CD4-positive, alpha-beta T cell treated with Interleukin-12 subunit alpha and Interleukin-12 subunit beta, for 1 hour (primary cell): Measurements from ENCODE around the gene PTPRB.
A peak's percentile ranks its signal among the peaks of the same experiment; 100 is the strongest.

Source experiments
- DNase-seq: peaks from one replicate; pipeline ENCODE4 v3.0.0-alpha.2; 2020

The PTPRB gene

GRCh38 chr12:70637303-70638085, at the start of gene PTPRB:
TSS of gene PTPRB (minus strand) at chr12:70637429. CDS start at chr12:70637395, 34 bp downstream.
- DNase-seq = no peak

GRCh38 chr12:70686907-70687306, 49.7 kb upstream of the PTPRB start:
- DNase-seq = no peak

DNA sequence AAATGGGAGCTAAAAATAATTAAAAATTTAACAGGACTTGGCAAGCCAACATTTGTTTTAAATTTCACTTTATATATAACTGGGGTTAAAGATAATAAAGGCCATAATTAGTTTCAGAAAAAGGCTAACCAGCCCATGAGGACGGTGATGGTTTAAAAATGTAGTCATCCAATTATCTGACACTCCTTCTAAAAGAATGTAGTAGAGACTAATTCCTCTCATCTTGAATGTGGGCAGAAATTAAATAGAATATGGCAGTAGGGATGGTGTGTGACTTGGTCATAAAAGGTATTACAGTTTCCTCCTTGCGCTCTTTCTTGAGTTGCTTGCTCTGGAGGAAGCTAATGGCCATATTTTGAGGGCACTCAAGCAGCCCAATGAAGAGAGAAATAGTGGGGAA, 49.1 kb upstream of the PTPRB start:
- no peak for DNase-seq

DNA sequence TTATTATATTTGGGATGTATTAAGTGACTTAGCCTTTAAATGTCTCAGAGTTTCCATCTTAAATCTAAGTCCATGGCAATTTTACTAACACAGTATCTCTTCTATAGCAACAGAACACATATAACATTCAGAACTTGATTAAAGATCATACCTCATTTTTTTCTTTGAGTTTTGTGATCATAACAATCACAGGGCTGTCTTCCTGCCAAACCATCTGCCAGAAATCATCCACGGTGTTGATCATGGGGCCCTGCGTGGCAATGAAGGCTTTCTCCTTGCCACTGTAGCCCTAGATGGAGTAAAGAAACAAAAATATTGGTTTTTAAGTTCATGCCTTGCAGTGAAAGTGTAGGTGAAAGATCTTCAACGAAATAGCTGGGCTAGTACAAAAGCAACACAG, 46.7 kb upstream of the PTPRB start:
- DNase-seq = no peak

- DNase-seq = no peak
These were observed 34.5 kb upstream of the PTPRB start for GRCh38 chr12:70671698-70672097.

DNA sequence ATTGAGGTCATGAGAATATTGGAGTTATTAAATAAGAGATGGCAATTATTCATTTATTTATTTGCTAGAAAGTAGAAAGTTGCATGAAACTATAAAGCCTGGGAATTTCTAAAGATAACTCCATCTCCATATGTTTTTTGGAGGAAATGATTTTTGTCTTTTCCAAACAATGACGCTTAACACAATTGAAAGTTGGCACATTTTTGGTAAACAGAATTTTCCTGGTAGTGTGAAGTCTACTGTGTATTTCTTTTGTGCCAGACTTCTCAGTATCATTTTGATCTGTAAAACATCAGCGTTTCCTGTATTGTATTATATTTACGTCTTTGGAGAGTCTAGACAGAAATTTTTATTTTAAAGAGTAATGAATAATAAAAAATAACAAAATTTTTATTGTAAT, 33.7 kb upstream of the PTPRB start:
- no peak for DNase-seq

GRCh38 chr12:70667253-70667652, 30.0 kb upstream of the PTPRB start:
- DNase-seq = no peak

- DNase-seq = no peak
These were observed 29.1 kb upstream of the PTPRB start for GRCh38 chr12:70666364-70666763.

DNA sequence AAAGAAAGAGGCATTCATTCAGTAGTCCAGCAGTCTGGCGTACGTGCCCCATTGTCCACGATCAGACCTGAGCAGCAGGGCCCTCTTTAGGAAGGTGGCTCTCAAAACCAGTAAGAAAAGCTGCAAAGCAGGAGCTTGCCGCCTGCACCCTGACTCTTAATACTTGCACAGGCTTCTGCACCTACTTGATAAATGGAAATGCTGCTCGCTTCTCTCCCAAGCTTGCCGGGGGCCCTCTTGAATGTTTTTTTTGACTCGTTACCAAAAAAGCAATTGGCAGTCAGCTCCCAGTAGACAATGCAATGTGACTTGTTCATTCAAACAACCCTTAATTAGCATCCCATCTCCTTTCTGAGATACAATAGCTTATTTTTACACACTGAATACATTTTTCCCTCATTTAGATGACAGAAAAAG, 27.2 kb upstream of the PTPRB start:
- no peak for DNase-seq

- no peak for DNase-seq
These were observed 26.6 kb upstream of the PTPRB start for GRCh38 chr12:70663838-70664237.

GRCh38 chr12:70661466-70662161, 24.4 kb upstream of the PTPRB start:
- DNase-seq = no peak

DNA sequence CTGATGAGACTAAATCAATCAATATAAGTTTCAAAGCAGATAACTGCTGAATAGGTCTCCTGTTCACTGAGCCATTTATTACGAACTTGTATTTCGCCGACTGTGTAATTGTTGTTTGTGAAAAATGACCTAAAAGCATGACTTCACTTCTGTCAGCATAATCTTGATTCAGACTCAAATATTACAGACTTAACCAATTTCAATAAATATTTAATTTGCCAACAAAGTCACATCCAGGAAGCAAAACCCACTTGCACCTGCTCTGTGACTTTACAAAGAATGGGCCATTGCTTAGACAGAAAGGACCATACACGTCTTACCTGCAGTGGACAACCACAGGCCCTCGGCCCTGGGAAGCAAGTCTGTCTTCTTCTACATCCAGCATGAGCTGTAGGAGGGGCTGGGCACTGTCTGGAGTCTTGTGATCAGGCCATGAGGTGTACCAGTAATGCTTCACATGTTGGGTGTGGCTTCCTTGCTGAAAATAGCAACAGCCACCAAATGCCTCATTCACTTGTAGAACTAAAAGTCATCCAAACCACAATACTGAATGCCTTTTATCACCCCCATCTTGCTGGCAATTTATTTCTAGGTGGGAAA, 23.5 kb upstream of the PTPRB start:
- DNase-seq = peak; percentile 5

- no peak for DNase-seq
These were observed 22.9 kb upstream of the PTPRB start for GRCh38 chr12:70660002-70660604.

- no peak for DNase-seq
These were observed 21.9 kb upstream of the PTPRB start for GRCh38 chr12:70659077-70659606.

GRCh38 chr12:70657616-70658286, 20.5 kb upstream of the PTPRB start:
- DNase-seq = no peak

- no peak for DNase-seq
These were observed 15.2 kb upstream of the PTPRB start for GRCh38 chr12:70652451-70652850.

GRCh38 chr12:70648831-70649230, 11.6 kb upstream of the PTPRB start:
- DNase-seq = no peak

GRCh38 chr12:70648191-70648590, 11.0 kb upstream of the PTPRB start:
- no peak for DNase-seq

DNA sequence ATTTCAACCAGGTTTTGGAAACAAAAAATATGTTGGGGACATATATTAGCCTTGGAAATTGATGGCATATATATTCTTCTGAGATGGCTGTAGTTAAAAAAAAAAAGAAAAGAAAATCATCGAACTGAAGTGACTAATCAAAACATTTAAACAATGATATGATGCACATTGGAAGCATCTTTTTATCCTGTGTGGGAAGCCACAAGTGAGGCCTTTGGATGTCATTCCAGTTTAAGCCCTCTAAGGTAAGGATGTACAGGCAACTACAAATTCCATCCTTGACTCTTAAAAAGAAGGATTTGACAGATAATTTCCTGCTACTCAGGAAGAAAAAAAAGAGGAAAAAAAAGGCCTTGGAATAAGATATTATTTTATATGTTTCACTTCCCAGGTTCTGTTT, 9.6 kb upstream of the PTPRB start:
- DNase-seq = no peak

DNA sequence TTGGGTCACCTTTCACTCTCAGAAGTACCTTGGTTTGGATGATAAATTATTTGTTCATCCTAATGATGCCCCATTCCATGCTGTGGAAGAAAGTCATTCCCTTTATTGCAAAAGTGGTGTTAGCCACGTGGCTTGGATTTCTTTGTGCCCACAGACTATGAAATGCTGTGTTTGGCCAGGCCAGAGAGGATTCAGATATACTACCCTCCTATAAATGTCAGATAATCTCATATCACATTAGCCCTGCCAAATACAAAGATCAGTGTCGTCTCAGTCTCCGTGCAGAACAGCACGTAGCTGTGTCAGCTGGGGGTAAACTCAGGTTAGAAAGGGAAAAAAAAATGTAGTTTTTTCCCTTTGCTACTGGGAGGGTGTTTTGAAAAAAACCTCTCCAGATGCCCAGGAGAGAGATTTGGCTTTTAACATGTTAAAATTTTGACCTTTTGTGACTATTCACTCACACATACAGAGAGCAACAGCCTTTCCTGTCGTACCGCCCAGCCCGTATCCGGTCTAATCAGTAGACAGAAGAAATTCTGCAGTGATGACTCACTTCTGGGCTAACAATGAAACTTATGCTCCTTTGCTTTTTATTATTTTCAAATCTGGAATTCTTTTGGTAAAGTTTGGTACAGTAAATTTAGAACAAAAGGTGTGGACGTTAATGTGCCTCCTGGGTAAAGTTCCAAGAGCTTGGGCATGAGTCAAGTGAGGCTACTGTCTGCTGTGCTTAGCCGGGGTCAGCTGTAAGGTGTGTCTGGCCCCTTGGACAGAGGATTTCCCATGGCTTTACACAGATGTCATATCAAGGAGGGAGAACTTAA, 8.5 kb upstream of the PTPRB start:
- DNase-seq = peak; percentile 12

DNA sequence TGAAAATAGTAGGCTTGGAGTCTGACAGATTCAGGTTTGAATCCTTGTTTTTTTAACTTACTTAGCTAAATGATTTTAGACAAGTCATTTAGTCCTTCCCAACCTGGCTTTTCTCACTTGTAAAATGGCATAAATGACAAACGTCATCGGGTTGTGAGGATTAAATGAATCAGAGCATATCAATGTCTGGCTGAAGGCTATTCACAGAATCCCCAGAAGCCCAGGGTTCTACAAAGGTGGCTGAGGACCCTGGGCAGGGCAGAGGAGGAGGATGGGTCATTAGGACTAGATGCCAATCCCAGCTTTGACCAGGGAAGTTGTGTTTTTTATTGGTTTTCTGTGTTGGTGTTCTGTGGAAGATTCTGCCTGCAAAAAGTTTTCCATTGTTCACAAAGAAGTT, 7.6 kb upstream of the PTPRB start:
- no peak for DNase-seq

DNA sequence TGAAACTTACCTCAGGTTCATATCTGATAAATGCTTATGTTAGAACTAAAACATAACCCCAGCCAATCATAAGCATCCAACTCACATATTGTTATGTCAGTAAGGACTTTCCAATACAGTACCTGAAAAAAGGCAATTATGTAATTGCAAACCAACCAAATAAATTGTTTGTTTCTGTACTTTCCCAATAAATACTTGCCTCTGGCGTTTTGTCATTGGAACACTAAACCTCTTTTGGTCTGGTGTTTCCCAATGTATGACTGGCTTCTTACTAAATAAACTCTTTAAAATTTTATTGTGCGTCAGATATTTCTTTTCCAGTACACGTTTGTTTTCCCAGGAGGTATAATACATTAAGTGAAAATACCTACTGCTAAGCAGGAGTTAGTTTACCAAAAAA, 6.7 kb upstream of the PTPRB start:
- no peak for DNase-seq
